GM19438 (cell line): ENCODE data around the gene GSTM1.
"Not testable (repeated sequence)": the region's sequence is repeated elsewhere in the genome, so short reads cannot be mapped to it uniquely, and the experiment has no call there.

Experiments used
- ATAC-seq: cut with Tn5 transposase; IDR thresholded peaks from one replicate; pipeline ENCODE4 v1.9.1; 2021; ENCODE audit warnings: low read depth; ENCODE audit not compliant: unreplicated experiment

Gene GSTM1

DNA sequence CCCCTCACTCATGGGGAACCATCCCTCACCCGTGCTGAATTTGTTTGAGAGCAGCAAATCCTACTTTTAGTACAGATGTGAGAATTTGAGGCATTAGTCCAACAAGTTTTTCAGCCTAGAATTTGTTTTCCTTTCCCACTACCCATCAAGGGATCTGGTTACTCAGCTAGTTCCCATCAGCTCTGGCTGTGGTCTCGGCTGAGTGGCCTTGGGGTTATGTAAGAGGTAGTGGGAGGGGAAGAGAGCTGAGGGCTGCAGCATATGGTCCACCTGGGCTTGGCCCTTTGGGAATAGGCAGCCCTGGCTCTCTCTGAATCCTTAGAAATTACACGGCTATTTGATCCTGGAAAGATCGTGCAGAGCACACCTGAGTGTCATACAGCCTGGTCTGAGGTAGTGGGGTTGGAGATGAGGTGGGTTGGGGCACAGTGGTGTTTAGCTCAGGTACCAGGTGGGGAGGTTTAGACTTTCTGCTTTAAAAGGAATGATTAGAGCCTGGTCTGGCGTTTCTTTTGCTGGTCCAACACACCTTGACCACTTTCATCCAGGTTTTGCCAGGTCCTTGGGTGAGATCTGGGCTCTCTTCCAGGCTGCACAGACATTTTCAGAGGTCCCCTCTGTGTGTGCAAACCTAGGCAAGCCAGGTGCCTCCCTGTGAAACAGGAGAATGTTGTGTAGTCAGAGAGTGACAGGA is 27.5 kb upstream of the GSTM1 start:
- ATAC-seq: no peak

DNA sequence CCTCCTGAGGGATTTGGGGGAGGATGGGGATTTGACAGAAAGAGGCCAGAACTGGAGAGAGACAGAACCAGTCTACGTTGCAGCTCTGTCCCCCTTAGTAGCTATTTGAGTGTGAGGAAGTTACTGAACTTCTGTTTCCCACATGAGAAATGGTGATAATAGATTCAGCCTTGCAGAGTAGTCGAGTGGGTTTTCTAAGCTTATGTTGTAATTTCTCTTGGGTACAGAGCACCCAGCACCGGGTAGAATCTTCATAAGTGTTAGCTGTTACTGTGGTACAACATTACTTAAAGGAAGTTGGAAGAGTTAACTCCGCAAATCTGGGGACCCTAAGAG is 27.0 kb upstream of the GSTM1 start:
- not testable (repeated sequence) for ATAC-seq

DNA sequence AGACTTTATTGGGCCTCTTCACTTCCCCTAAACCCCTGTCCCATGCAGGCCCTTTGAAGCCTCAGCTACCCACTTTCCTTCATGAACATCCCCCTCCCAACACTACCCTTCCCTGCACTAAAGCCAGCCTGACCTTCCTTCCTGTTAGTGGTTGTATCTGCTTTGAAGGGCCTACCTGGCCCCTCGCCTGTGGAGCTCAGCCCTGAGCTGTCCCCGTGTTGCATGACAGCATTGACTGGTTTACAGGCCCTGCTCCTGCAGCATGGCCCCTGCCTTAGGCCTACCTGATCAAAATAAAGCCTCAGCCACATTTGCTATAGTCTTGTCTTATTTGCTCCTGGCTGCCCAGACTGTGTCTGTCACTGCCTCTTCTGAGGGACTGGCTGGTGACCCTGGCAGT is 26.2 kb upstream of the GSTM1 start:
- no peak for ATAC-seq

DNA sequence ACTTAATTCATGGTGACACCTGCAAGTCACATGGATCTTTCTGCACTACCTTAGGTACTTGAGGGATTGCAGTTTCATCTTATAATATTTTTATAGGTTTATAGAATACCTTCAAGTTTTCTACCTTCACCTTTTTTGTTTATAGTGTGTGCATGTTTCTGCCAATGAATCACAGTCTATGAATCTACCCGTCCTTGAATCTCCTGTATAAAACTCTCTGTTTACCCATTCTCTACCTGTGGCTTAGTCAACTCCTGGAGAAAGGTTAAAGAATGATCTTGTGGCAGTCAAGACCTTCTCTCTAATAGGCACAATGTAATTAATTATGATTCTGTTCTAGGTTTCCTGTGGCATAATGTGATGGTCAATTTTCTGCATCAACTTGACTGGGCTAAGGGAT is 22.9 kb upstream of the GSTM1 start:
- ATAC-seq: no peak

DNA sequence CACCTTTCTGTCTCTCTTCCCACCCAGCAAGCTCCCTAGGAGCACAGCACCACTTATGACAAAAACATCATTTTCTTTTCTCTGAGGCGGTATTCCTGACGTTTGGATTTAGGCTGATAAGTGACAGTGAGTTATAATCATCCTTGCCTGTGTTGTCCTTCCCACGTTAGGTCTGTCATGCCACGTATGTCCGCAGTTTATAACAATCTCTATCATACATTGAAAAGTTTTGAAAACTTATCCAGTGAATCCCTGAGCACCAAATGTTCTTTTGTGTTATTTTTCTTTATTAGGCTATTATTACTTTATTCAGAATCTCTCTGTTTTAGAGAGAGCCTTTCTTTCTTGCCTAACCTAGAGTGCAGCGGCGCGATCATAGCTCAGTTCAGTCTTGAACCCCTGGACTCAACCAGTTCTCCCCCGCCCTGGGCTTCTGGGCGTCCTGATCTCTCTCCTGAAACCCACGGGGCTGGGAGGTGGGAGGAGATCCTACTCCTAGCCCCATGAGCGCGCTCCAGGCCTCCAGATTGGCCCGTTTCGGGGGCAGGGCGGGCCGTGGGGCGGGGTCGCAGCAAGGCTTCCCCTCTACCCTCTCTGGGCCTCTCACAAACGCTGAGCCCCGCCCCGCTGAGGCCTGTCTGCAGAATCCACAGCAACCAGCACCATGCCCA is 20.0 kb upstream of the GSTM1 start, which contains the start of gene GSTM2:
Gene GSTM2, plus strand, starts transcription at position 606 of the 671 bp plus-strand sequence. Its CDS starts 59 bp downstream, at position 665.
- ATAC-seq: peak; percentile 98

DNA sequence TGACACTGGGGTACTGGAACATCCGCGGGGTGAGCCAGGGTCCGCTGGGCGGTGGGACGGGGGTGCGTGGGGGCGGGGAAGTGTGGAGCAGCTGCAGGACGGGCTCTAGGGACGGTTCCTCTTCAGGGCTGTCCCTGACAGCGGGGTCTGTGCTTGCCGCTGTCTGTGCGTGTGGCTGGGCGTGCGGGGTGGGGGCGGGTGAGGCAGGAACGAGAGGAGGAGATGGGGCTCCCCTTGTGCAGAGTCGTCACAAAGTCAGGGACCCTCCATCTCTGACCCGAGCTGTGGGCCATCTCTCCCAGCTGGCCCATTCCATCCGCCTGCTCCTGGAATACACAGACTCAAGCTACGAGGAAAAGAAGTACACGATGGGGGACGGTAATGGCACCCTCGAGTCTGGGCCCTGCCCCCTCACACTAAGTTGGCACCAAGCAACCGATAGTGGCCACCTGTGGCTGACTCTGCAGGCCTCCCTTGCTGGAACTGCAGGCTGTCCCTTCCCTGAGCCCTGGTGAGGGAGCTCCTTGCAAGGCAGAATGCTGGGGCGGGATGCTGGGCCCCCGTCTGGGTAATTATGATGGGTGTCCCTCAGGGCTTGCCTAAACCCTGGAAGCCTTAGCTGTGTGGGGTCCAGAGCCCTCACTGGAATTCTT is 19.4 kb upstream of the GSTM1 start:
- no peak for ATAC-seq

DNA sequence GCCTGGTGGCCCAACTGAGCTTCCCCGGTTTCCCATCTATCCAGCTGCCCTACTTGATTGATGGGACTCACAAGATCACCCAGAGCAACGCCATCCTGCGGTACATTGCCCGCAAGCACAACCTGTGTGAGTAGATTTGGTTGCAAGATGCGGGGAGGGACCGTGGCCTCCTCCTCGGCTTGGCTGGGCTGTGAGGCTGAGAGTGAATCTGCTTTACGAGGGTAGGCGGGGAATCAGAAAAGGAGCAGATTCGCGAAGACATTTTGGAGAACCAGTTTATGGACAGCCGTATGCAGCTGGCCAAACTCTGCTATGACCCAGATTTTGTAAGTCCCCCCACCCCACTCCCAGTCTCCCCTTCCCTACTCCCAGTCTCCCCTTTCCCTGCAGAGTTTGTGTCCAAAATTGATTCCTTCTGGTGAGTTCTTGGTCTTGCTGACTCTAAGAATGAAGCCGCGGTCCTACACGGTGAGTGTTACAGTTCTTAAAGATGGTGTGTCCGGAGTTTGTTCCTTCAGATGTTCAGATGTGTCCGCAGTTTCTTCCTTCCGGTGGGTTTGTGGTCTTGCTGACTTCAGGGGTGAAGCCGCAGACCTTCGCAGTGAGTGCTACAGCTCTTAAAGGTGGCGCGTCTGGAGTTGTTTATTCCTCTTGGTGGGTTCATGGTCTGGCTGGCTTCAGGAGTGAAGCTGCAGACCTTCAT is 18.2 kb upstream of the GSTM1 start:
- ATAC-seq: no peak

DNA sequence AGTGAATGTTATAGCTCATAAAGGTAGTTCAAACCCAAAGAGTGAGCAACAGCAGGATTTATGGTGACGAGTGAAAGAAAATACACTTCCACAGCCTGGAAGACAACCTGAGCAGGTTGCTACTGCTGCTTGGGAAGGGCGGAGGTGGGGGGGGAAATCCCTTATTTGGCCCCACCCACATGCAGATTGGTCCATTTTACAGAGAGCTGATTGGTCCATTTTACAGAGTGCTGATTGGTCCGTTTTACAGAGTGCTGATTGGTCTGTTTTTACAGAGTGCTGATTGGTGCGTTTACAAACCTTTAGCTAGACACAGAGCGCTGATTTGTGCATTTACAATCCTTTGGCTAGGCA is 17.7 kb upstream of the GSTM1 start:
- ATAC-seq: not testable (repeated sequence)

DNA sequence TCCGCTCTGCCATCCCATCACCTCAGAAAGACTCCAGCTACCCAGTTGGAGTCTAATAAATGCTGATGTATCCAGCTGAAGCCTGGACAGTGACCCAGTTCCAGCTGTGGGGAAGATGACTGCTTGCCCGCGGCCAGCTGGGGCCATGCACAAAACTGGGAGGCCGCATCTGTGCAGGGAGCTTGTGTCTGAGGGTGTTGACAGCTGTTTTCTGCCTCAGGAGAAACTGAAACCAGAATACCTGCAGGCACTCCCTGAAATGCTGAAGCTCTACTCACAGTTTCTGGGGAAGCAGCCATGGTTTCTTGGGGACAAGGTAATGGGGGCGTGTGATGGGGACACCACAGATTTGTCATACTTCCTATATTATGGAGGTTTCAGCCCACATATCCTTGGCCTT is 16.6 kb upstream of the GSTM1 start:
- ATAC-seq: no peak

DNA sequence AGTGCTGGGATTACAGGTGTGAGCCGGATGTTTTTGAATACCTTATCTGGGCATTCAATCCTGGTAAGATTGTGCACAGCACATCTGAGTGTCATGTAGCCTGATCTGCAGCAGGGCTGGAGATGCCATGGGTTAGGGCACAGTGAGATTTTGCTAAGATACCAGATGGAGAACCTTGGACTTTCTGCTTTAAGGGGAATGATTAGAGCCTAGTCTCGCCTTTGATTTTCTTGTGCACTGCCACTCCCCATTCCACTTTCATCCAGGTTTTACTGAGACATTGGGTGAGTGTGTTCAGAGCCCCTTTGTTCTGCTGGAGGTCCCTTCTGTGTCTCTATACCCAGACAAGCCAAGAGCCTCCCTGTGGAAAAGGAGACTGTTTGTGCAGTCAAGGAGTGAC is 13.8 kb upstream of the GSTM1 start:
- not testable (repeated sequence) for ATAC-seq

DNA sequence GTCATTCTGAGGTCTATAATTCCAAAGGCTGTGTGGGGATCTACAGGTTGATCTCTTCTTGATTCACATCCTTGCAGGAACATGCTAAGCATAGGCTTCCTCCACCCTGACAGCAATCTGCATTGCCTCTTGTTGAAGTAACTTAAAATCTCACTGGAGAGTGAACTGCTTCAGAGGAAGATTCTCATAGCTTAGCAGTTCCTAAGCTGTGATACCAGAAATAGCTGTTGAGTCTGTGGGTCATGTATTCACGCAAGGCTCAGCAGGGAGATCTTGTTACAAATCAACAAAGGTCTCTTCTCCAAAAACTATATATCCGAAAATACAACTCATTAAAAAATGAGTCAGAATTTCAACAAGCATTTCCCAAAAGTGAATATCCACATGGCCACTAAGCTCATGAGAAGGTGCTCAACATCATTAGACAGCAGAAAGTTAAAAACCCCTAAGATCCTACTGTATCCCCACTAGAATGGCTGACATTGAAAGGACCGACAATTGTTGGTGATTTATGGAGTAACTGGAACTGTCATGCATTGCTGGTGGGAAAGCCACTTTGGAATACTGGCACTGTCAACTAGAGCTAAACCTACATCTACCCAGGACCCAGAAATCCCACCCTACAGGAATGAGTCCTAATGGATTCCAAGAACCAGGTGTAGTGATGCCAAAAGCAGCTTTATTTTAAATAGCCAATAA is 10.8 kb upstream of the GSTM1 start:
- ATAC-seq: not testable (repeated sequence)

DNA sequence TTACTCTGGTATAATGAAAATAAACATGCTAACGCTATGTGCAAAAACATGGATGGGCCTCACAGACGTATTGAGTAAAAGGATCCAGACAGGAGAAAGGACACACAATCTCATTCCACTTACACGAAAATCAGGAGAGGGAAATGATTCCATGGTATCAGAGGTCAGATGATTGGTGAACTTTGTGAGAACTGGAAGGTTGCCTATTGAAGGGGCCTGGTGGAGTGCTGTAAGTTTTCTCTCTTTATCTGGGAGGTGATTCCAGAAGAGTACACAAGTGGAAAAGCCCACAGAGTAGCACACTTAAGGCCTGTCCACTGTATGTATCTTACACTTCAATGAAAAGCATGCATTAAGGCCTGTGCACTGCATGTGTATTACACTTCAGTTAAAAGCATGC is 10.2 kb upstream of the GSTM1 start:
- no peak for ATAC-seq

DNA sequence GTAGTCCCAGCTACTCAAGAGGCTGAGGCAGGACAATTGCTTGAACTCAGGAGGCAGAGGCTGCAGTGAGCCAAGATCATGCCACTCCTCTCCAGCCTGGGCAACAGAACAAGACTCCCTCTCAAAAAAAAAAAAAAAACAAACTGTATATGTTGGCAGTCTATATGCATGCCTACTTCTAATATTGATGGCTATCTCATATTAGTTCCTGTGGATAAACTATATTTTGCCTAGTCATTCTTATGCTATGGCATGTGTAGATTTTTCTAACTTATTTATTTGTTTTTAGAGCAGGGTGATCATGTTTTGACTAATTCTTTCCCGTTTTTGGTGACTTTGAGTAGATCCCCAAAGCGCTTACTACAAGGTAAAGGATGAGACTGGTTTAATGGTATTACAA is 9.0 kb upstream of the GSTM1 start:
- not testable (repeated sequence) for ATAC-seq

DNA sequence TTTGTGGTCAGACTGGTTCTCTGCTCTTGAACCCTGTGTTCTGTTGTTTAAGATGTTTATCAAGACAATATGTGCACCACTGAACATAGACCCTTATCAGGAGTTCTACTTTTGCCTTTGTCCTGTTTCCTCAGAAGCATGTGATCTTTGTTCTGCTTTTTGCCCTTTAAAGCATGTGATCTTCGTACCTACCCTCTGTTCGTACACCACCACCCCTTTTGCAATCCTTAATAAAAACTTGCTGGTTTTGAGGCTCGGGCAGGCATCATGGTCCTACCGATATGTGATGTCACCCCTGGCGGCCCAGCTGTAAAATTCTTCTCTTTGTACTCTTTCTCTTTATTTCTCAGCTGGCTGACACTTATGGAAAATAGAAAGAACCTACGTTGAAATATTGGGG is 2.8 kb upstream of the GSTM1 start:
- not testable (repeated sequence) for ATAC-seq

DNA sequence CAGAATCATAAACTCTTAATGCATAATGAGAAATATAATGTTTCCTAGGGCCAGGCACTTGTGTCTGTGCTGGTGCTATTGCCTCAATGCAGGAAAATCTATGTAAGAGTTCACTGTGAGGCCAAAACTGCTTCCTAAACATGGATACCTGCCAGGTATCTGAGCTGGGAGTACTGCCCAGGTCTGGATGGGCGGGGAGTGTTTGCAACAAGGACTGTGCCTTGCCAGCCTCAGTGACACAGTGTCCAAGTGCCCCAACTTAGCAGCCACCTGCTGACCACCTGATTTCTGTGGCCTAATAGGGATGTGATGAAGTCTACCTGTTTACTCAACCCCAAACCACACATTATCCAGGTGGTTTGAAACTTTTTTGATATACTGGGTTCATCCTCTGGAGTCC is 2.2 kb upstream of the GSTM1 start:
- ATAC-seq: not testable (repeated sequence)

DNA sequence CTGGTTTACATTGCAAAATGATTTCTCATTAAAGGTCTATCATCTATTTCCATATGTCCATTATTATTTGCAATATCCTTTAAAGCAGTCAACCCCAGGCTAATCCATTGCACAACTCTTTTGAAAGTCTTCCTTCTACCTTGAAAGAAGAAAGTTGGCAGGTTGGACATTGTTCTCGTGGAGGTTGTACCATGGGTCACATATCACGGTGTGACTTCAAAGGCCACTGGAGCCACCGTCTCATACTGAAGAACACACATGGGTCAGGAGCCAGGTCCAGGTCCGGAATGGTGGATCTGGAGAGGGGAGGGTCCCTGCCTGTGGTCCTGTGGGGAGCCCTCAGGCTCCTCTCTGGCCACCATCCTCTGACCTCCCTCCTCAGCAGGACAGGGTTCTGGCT is 1.7 kb upstream of the GSTM1 start:
- ATAC-seq: not testable (repeated sequence)

DNA sequence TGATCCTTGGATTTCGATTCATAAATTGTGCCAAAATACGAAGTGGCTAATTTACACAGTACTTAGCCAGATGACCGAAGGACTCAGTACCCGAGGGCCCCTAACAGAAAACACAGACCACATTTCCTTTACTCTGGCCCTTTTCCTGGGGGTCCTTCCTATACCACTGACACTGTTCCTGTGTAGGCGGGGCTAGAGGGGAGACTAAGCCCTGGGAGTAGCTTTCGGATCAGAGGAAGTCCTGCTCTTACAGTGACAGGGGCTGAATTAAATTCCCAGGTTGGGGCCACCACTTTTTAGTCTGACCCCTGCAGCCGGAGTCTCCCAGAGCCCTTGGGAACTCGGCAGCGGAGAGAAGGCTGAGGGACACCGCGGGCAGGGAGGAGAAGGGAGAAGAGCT is 508 bp upstream of the GSTM1 start:
- not testable (repeated sequence) for ATAC-seq

DNA sequence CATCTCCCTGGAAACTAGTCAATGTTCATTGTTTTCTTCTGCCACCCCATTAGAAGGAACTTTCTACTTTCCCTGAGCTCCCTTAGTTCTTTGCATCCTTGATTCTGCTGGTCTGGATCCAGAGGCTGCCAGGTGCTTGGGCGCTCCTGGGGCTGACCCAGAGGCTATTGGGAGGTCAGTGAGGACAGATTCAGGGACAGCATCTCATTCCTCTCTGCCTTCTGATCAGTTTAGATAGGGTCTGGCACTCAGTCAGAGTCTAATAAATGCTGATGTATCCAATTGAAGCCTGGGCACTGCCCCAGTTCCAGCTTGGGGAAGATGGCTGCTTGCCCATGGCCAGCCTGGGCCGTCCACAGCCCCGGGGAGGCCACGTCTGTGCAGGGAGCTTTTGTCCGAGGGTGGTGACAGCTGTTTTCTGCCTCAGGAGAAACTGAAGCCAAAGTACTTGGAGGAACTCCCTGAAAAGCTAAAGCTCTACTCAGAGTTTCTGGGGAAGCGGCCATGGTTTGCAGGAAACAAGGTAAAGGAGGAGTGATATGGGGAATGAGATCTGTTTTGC is 2.3 kb downstream of the GSTM1 start:
- ATAC-seq: no peak

DNA sequence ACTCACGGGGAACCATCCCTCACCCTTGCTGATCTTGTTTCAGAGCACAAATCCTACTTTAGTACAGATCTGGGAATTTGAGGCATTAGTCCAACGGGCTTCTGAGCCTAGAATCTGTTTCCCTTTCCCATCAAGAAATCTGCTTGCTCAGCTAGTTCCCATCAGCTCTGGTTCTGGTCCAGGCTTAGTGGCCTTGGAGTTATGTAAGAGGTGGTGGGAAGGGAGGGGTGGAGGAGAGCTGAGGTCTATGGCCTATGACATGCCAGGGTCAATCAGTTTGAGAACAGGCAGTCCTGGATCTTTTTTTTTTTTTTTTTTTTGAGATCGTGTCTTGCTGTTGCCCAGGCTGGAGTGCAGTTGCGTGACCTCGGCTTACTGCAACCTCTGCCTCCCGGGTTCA is 4.1 kb downstream of the GSTM1 start:
- no peak for ATAC-seq

DNA sequence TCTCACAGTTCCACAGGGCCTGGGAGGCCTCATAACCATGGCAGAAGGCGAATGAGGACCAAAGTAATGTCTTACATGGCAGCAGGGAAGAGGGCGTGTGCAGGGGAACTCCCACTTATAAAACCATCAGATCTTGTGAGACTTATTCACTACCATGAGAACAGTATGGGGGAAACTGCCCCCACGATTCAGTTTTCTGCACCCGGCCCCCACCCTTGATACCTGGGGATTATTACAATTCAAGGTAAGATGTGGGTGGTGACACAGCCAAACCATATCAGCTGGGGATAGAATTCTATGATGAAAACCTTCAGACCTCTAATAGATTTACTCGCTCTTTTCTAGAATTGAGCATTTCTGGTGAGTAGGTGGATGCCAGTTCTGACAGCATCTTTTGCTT is 6.8 kb downstream of the GSTM1 start:
- not testable (repeated sequence) for ATAC-seq
